HEK293T (cell line): ENCODE results near the gene ZNF865.

Source experiments
- BHLHE40 ChIP-seq: fragments of 450-650 bp; IDR thresholded peaks from 2 replicates; pipeline ENCODE4 v1.6.1; 2016; ENCODE audit warnings: mild to moderate bottlenecking, moderate library complexity, borderline replicate concordance
- CTBP1 ChIP-seq: fragments of 450-650 bp; IDR thresholded peaks from 2 replicates; pipeline ENCODE4 v1.6.1; 2016; ENCODE audit warnings: borderline replicate concordance
- ELF4 ChIP-seq: fragments of 450-650 bp; IDR thresholded peaks from 2 replicates; pipeline ENCODE4 v1.6.1; 2017; ENCODE audit warnings: antibody characterized with exemption
- FOXA1 ChIP-seq: fragments of 450-650 bp; IDR thresholded peaks from 2 replicates; pipeline ENCODE4 v1.6.1; 2016; ENCODE audit warnings: mild to moderate bottlenecking
- FOXK2 ChIP-seq: fragments of 450-650 bp; IDR thresholded peaks from 2 replicates; pipeline ENCODE4 v1.6.1; 2016; ENCODE audit warnings: mild to moderate bottlenecking
- FOXM1 ChIP-seq: fragments of 450-650 bp; IDR thresholded peaks from 2 replicates; pipeline ENCODE4 v1.6.1; 2017; ENCODE audit warnings: mild to moderate bottlenecking, borderline replicate concordance
- HDGF ChIP-seq: fragments of 450-650 bp; IDR thresholded peaks from 2 replicates; pipeline ENCODE4 v1.6.1; 2017; ENCODE audit warnings: antibody characterized with exemption, borderline replicate concordance
- SP1 ChIP-seq: fragments of 450-650 bp; IDR thresholded peaks from 2 replicates; pipeline ENCODE4 v1.6.1; 2017
- SUZ12 ChIP-seq: fragments of 450-650 bp; IDR thresholded peaks from 2 replicates; pipeline ENCODE4 v1.6.1; 2016; ENCODE audit warnings: mild to moderate bottlenecking
- TARDBP ChIP-seq: fragments of 450-650 bp; IDR thresholded peaks from 2 replicates; pipeline ENCODE4 v1.6.1; 2016

DNA sequence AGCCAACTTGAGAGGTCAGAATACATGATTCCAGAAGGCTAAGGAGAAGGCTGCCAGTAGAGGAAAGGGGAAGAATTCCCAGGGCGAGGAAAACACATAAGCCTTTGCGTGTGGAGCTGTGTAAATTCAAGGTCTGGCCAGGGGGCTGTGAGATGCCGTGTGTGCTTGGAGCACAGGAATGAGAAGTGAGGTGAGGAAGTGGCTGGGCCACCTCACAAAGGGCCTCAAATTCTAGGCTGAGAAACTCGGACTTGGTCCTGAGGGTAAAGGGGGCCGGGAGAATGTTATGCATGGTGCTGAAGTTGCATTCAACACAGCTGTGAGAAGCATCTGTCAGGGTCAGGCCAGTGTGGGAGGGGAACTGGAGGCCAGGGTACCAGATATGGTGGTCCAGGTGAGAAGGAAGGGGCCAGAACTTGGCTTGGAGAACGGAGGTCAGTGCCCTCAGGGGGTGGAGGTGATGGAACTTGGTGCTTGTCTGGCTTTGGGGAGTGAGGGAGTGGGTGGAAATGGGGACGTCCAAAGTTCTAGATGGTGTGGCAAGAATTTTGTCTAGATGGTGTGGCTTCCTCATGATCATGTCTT is 30.5 kb downstream of the ZNF865 start:
- TF ChIP-seq FOXK2 = no peak
- no peak for TF ChIP-seq BHLHE40
- TF ChIP-seq FOXA1 = no peak
- TF ChIP-seq SP1 = no peak
- TF ChIP-seq TARDBP = no peak
- no peak for TF ChIP-seq FOXM1
- TF ChIP-seq HDGF = no peak
- TF ChIP-seq ELF4 = no peak
- TF ChIP-seq SUZ12 = no peak
- no peak for TF ChIP-seq CTBP1
